GM12892 (cell line): ENCODE data around the gene CASTOR1.

ENCODE experiments used
- POLR2AphosphoS5 ChIP-seq: IDR thresholded peaks from 2 replicates; pipeline ENCODE4 v1.6.1; 2011; ENCODE audit warnings: low read depth, low read length, control low read depth
- TAF1 ChIP-seq: IDR thresholded peaks from 2 replicates; pipeline ENCODE4 v1.6.1; 2011; ENCODE audit warnings: low read depth, mild to moderate bottlenecking, control low read depth, low read length, borderline replicate concordance

GRCh38 chr22:30270832-30271231, 18.5 kb downstream of the CASTOR1 start:
- no peak for TF ChIP-seq TAF1
- TF ChIP-seq POLR2AphosphoS5 = no peak
